ENCODE measurements around the gene FANCM.
"Not testable (repeated sequence)": the region's sequence is repeated elsewhere in the genome, so short reads cannot be mapped to it uniquely, and the experiment has no call there.

Gene FANCM

DNA sequence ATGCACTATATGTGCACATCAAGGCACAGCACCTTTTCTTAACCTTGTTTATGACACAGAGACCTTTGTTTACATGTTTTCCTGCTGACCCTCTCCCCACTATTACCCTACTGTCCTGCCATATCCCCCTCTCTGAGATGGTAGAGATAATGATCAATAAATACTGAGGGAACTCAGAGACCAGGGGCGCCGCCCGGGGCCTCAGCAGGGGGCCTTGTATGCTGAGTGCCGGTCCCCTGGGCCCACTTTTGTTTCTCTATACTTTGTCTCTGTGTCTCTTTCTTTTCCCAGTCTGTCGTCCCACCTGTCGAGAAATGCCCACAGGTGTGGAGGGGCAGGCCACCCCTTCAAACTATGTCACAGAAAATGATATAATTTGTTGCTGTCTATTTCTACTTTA, 78.6 kb downstream of the FANCM start:
- not testable (repeated sequence) for H3K4me2 ChIP-seq (ENCODE audit: low read length); H4K91ac ChIP-seq (ENCODE audit: low read depth, low read length); H3K79me2 ChIP-seq (ENCODE audit: control insufficient read depth, insufficient read depth, low read length, poor library complexity); H2AK5ac ChIP-seq (ENCODE audit: low read length); H3K79me1 ChIP-seq (ENCODE audit: low read length); H2BK5ac ChIP-seq (ENCODE audit: low read depth, low read length, poor library complexity); H3K9me3 ChIP-seq (ENCODE audit: insufficient read depth, low read depth, low read length); H3K27me3 ChIP-seq (ENCODE audit: insufficient read depth, low read length); DNase-seq; H3K27ac ChIP-seq (ENCODE audit: low read depth, low read length); H3K23ac ChIP-seq (ENCODE audit: low read length); H3K4me3 ChIP-seq (ENCODE audit: low read depth, low read length); H3K18ac ChIP-seq (ENCODE audit: low read length); H2AFZ ChIP-seq (ENCODE audit: insufficient read depth, low read length, poor library complexity); H4K12ac ChIP-seq (ENCODE audit: low read depth, low read length); H2BK12ac ChIP-seq (ENCODE audit: low read length); H3K4ac ChIP-seq (ENCODE audit: low read depth, low read length); H3K14ac ChIP-seq (ENCODE audit: low read length); H2BK120ac ChIP-seq (ENCODE audit: insufficient read depth, low read length, poor library complexity); H3K9ac ChIP-seq (ENCODE audit: low read length); H4K8ac ChIP-seq (ENCODE audit: low read depth, low read length)
- peaks cover 6 to 16% of the 10 kb centered on the region in 2 experiments for H3K4me1 ChIP-seq (ENCODE audit: control insufficient read depth in 1 of 2, insufficient read depth in 2 of 2, low read length in 2 of 2)
- H3K36me3 ChIP-seq (ENCODE audit: control insufficient read depth in 1 of 2, insufficient read depth in 2 of 2, low read length in 2 of 2) = peaks cover 5 to 13% of the 10 kb centered on the region in 2 experiments
- WGBS (ENCODE audit: extremely low coverage, insufficient coverage, insufficient read length) = no CpG with 5 or more reads among the region's 6 CpGs

- no peak overlapping the region for H3K4me2 ChIP-seq (ENCODE audit: low read length)
- H3K9me3 ChIP-seq (ENCODE audit: insufficient read depth, low read depth, low read length) = no peaks in the 10 kb centered on the region
- H4K8ac ChIP-seq (ENCODE audit: low read depth, low read length) = no peak overlapping the region
- H3K36me3 ChIP-seq (ENCODE audit: control insufficient read depth in 1 of 2, insufficient read depth in 2 of 2, low read length in 2 of 2) = peaks cover under 1 to 6% of the 10 kb centered on the region in 2 experiments
- no peak overlapping the region for H3K27ac ChIP-seq (ENCODE audit: low read depth, low read length)
- H3K27me3 ChIP-seq (ENCODE audit: insufficient read depth, low read length) = no peaks in the 10 kb centered on the region
- no peak overlapping the region for H4K91ac ChIP-seq (ENCODE audit: low read depth, low read length)
- no peaks in the 10 kb centered on the region for H3K4me1 ChIP-seq (ENCODE audit: control insufficient read depth in 1 of 2, insufficient read depth in 2 of 2, low read length in 2 of 2)
- no CpG with 5 or more reads among the region's 3 CpGs for whole genome bisulfite sequencing (ENCODE audit: extremely low coverage, insufficient coverage, insufficient read length)
- no peak overlapping the region for H2AK5ac ChIP-seq (ENCODE audit: low read length)
- no peak overlapping the region for H4K12ac ChIP-seq (ENCODE audit: low read depth, low read length)
- DNase-seq = no peak
- H3K4me3 ChIP-seq (ENCODE audit: low read depth, low read length) = no peak overlapping the region
- H3K4ac ChIP-seq (ENCODE audit: low read depth, low read length) = no peak overlapping the region
- no peak overlapping the region for H2BK12ac ChIP-seq (ENCODE audit: low read length)
- H3K18ac ChIP-seq (ENCODE audit: low read length) = no peak overlapping the region
- H2AFZ ChIP-seq (ENCODE audit: insufficient read depth, low read length, poor library complexity) = no peak overlapping the region
- peak overlapping the region; percentile 74 for H3K23ac ChIP-seq (ENCODE audit: low read length)
- H2BK5ac ChIP-seq (ENCODE audit: low read depth, low read length, poor library complexity) = no peak overlapping the region
- no peak overlapping the region for H3K9ac ChIP-seq (ENCODE audit: low read length)
- no peak overlapping the region for H3K14ac ChIP-seq (ENCODE audit: low read length)
- H2BK120ac ChIP-seq (ENCODE audit: insufficient read depth, low read length, poor library complexity) = no peak overlapping the region
- no peaks in the 10 kb centered on the region for H3K79me2 ChIP-seq (ENCODE audit: control insufficient read depth, insufficient read depth, low read length, poor library complexity)
- no peaks in the 10 kb centered on the region for H3K79me1 ChIP-seq (ENCODE audit: low read length)
These were observed 86.9 kb downstream of the FANCM start for GRCh38 chr14:45222485-45223262.

- H3K79me2 ChIP-seq (ENCODE audit: control insufficient read depth, insufficient read depth, low read length, poor library complexity) = no peaks in the 10 kb centered on the region
- H2BK12ac ChIP-seq (ENCODE audit: low read length) = no peak overlapping the region
- H3K4me1 ChIP-seq (ENCODE audit: control insufficient read depth in 1 of 2, insufficient read depth in 2 of 2, low read length in 2 of 2) = no peaks in the 10 kb centered on the region
- H3K23ac ChIP-seq (ENCODE audit: low read length) = no peak overlapping the region
- no CpG with 5 or more reads among the region's 4 CpGs for WGBS (ENCODE audit: extremely low coverage, insufficient coverage, insufficient read length)
- H3K27me3 ChIP-seq (ENCODE audit: insufficient read depth, low read length) = no peaks in the 10 kb centered on the region
- no peak overlapping the region for H3K14ac ChIP-seq (ENCODE audit: low read length)
- no peak overlapping the region for H2BK5ac ChIP-seq (ENCODE audit: low read depth, low read length, poor library complexity)
- no peak overlapping the region for H3K4me2 ChIP-seq (ENCODE audit: low read length)
- H3K79me1 ChIP-seq (ENCODE audit: low read length) = no peaks in the 10 kb centered on the region
- H3K4ac ChIP-seq (ENCODE audit: low read depth, low read length) = no peak overlapping the region
- H3K4me3 ChIP-seq (ENCODE audit: low read depth, low read length) = no peak overlapping the region
- no peak overlapping the region for H3K18ac ChIP-seq (ENCODE audit: low read length)
- no peak overlapping the region for H2AFZ ChIP-seq (ENCODE audit: insufficient read depth, low read length, poor library complexity)
- H4K91ac ChIP-seq (ENCODE audit: low read depth, low read length) = no peak overlapping the region
- H2BK120ac ChIP-seq (ENCODE audit: insufficient read depth, low read length, poor library complexity) = no peak overlapping the region
- no peaks in the 10 kb centered on the region for H3K9me3 ChIP-seq (ENCODE audit: insufficient read depth, low read depth, low read length)
- H3K9ac ChIP-seq (ENCODE audit: low read length) = no peak overlapping the region
- H2AK5ac ChIP-seq (ENCODE audit: low read length) = no peak overlapping the region
- peaks cover 10 to 12% of the 10 kb centered on the region in 2 experiments for H3K36me3 ChIP-seq (ENCODE audit: control insufficient read depth in 1 of 2, insufficient read depth in 2 of 2, low read length in 2 of 2)
- no peak overlapping the region for H3K27ac ChIP-seq (ENCODE audit: low read depth, low read length)
- H4K12ac ChIP-seq (ENCODE audit: low read depth, low read length) = no peak overlapping the region
- no peak for DNase-seq
- H4K8ac ChIP-seq (ENCODE audit: low read depth, low read length) = no peak overlapping the region
These were observed 91.8 kb downstream of the FANCM start for GRCh38 chr14:45227566-45227965.

DNA sequence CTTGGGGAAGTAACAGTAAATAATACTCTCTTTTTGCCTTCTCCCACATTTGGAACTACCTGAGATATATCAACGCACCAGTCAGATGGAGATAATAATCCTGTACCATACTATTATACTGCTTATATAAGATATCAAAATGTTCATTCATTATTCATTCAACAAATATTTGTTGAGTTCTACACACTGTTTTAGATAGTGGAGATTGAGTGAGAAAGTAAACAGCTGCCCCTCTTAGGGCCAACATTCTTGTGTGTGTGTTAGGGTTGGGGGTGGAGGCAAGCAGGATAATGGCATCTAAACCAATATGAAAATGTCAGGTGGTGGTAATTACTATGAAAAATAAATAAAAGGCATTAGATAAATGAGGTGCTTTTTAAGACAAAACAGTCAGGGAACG, 103.3 kb downstream of the FANCM start:
- H3K18ac ChIP-seq (ENCODE audit: low read length) = no peak overlapping the region
- DNase-seq = no peak
- H3K9me3 ChIP-seq (ENCODE audit: insufficient read depth, low read depth, low read length) = no peaks in the 10 kb centered on the region
- no peak overlapping the region for H4K8ac ChIP-seq (ENCODE audit: low read depth, low read length)
- no peak overlapping the region for H4K91ac ChIP-seq (ENCODE audit: low read depth, low read length)
- no peak overlapping the region for H2BK120ac ChIP-seq (ENCODE audit: insufficient read depth, low read length, poor library complexity)
- H2BK5ac ChIP-seq (ENCODE audit: low read depth, low read length, poor library complexity) = no peak overlapping the region
- H3K9ac ChIP-seq (ENCODE audit: low read length) = no peak overlapping the region
- H2BK12ac ChIP-seq (ENCODE audit: low read length) = no peak overlapping the region
- H3K79me1 ChIP-seq (ENCODE audit: low read length) = no peaks in the 10 kb centered on the region
- no peak overlapping the region for H2AK5ac ChIP-seq (ENCODE audit: low read length)
- no peak overlapping the region for H3K14ac ChIP-seq (ENCODE audit: low read length)
- H3K4me1 ChIP-seq (ENCODE audit: control insufficient read depth in 1 of 2, insufficient read depth in 2 of 2, low read length in 2 of 2) = no peaks in the 10 kb centered on the region
- no peak overlapping the region for H3K4ac ChIP-seq (ENCODE audit: low read depth, low read length)
- no peak overlapping the region for H4K12ac ChIP-seq (ENCODE audit: low read depth, low read length)
- no peak overlapping the region for H3K4me3 ChIP-seq (ENCODE audit: low read depth, low read length)
- no CpG with 5 or more reads among the region's 2 CpGs for WGBS (ENCODE audit: extremely low coverage, insufficient coverage, insufficient read length)
- no peak overlapping the region for H3K23ac ChIP-seq (ENCODE audit: low read length)
- H3K36me3 ChIP-seq (ENCODE audit: control insufficient read depth in 1 of 2, insufficient read depth in 2 of 2, low read length in 2 of 2) = peaks cover 0 to 5% of the 10 kb centered on the region in 2 experiments
- no peak overlapping the region for H2AFZ ChIP-seq (ENCODE audit: insufficient read depth, low read length, poor library complexity)
- no peak overlapping the region for H3K27ac ChIP-seq (ENCODE audit: low read depth, low read length)
- no peak overlapping the region for H3K4me2 ChIP-seq (ENCODE audit: low read length)
- no peaks in the 10 kb centered on the region for H3K27me3 ChIP-seq (ENCODE audit: insufficient read depth, low read length)
- no peaks in the 10 kb centered on the region for H3K79me2 ChIP-seq (ENCODE audit: control insufficient read depth, insufficient read depth, low read length, poor library complexity)
